CD1c-positive myeloid dendritic cell (primary cell): ENCODE data around the gene TGFBR3.

Experiments
- DNase-seq: peaks from one replicate; pipeline ENCODE4 v3.0.0-alpha.2; 2016; ENCODE audit errors: extremely low spot score

TGFBR3 gene

GRCh38 chr1:91827459-91828321 is 58.3 kb downstream of the TGFBR3 start:
- no peak for DNase-seq

DNA sequence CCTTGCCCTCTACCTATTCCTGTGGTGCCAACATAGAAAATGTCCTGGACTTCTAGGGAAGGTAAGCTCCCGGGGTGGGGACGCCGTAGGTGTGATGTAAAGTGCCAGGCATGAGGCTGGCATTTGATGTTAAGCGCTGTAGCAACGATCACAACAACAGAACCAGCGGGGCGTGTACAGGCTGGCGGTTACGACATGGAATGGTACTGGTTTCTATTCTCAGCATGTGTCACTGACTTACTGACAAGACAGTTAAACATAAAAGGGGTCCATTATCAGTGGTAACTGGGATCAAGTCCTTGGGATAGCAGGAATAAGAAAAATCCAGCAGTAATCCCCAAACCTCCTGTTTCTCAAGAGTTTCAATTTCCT is 58.9 kb downstream of the TGFBR3 start:
- DNase-seq: no peak

DNA sequence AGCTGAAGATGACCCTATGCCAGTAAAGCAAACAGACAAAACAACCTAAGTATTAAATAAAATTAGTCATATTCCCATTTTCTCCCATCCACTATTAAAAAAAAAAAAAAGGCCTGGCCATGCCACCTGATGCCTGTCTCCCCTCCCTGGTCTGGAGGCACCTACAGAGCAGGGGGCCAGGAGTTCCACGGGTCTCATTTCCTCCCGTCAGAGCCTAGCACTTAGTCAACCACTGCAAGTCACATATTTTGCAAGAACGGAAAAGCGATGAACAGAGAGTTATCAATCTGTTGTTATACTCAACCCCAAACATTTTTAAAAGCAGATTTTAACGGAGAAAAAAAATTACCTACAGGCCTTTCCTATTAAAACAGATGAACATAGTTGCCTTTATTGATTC is 59.3 kb downstream of the TGFBR3 start:
- DNase-seq: no peak

- DNase-seq: no peak
Observed at GRCh38 chr1:91826248-91826647, 59.7 kb downstream of the TGFBR3 start.

DNA sequence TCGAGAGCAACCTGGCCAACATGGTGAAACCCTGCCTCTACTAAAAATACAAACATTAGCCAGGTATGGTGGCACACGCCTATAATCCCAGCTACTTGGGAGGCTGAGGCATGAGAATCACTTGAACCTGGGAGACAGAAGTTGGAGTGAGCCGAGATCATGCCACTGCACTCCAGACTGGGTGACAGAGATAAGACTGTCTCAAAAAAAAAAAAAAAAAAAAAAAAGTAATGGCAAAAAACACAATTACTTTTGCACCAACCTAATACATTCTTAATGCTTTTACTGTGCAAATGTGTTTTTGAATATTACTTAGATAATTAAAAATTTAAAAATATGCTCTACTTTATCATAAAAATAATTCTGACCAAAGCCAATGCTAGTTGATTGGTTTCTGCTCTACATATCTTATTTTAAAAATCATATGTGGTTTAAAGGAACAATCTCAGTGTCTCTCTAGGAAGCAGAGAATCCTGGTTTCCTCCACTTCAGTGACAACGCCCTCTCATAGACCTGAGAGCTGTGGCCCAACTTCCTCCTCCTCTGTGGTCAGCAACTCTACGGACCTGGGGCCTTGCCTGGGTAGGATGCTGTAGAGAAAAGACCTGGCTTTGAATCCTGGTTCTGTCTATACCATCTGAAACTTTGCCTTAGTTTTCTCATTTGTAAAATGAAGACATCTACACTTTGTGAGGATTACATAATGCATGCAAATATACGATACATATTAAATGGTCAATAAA is 64.7 kb downstream of the TGFBR3 start:
- DNase-seq: no peak

GRCh38 chr1:91819038-91819788 is 66.7 kb downstream of the TGFBR3 start:
- no peak for DNase-seq

DNA sequence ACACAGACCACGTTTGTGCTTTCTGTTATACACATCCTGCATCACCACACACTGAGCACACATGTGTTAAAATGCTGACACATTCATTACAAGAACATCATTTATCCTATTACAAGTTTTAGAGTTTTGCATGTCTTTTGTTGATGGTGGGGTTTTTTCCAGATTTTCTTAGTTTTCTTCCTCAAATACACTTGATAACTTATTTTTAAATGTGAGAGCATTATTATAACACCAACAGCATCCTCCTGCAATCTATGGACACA is 67.3 kb downstream of the TGFBR3 start:
- DNase-seq: no peak

GRCh38 chr1:91817211-91817905 is 68.6 kb downstream of the TGFBR3 start:
- no peak for DNase-seq

- DNase-seq: no peak
Observed at GRCh38 chr1:91816031-91816430, 69.9 kb downstream of the TGFBR3 start.

DNA sequence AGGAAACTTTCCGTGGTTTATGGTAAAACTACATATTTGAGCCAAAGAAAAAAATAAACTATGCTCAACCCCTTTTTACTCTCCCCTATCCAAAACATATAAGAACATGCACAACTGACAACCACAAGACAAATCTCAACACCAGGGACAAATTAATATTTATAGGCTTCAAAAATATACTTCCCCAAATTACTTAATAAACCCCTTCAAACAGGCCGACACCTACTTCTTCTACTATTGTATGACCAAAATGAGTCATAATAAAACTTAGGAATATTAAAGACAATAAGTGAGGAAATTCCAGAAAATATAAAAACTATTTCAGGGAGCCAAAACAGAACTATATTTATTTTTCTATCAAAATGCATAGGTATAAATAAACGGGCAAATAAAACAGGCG is 71.5 kb downstream of the TGFBR3 start:
- DNase-seq: no peak

DNA sequence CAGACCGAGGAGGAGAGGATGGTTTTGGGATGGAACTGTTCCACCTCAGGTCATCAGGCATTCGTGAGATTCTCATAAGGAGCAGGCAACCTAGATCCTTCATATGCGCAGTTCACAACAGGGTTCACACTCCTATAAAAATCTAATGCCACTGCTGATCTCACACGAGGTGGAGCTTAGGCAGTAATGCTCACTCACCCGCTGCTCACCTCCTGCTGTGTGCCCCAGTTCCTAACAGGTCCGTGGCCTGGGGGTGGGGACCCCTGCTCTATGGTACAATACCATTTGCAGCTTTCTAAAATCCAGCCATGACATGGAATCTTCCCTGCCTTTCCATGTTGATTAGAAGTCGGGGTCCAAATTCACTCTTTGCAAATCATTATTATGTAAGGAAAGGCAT is 72.1 kb downstream of the TGFBR3 start:
- no peak for DNase-seq

DNA sequence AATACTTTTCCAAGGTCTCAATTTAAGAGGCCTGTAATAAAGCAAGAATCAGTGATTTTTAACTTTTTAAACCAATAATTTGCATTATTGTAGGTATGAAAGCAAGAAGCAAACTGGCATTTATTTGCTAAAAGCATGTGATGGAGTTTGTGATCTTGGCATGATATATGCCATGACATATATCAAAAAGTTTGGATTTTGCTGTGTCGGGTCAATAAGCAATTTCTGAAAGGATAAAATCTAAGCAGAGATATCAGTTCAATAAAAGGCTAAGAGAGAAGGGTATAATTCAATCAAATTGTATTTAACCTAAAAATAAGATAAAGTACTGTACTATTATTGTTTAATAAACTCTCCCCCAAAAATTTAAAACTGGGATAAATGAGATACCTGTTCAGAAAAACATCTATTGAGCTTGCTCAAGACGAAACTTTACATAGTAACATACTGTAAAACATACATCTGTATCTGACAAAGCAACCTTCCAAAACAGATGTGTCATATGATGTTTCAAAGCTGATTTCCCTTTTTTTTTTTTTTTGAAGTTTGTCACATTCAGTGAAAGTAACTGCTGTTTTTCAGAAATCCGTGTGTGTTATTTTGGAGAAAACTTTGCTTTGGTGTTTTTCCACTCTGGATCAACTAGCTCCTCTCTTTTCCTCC is 74.5 kb downstream of the TGFBR3 start:
- no peak for DNase-seq

DNA sequence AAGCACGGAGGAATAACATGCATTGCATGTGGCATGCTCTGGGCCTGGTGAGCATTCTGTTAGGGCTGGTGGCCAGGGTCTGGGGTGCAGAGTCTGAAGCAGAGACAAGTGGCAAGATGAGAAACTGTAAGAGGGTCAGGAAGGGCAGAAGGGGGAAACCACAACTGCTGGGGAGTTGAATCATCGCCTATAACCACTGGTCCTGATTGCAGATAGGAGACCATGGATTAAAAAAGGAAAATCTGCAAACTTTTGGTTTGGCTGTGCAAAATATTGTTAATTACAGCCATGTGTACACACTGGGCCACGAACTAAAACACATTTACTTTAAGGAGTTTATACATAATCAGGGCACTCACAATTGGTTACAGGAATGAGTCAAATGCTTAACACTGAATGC is 76.6 kb downstream of the TGFBR3 start:
- DNase-seq: no peak

DNA sequence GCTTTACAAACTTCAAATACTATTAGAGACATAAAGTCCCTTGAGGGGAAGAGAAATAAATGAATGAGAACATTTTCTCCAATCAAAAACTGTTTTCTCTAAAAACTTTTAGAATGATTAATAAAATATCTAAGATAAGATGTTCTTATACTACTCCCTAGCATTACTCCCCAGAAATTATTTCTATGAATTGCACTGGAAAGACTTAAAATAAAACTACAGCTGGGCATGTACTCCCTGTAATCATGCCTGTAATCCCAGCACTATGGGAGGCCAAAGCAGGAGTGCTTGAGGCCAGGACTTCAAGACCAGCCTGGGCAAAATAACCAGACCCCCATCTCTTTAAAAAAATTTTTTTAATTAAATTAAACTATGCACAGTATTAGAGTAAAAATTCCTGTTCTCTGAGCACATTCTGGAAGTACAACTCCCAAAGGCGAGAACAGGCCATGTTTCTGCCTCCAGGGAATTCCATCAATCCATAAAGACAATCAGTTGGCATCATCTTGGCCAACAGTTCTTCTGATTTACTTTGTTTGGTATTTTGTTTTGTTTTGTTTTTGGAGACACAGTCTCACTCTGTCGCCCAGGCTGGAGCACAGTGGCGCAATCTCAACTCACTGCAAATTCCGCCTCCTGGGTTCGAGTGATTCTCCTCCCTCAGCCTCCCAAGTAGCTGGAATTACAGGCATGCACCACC is 77.9 kb downstream of the TGFBR3 start:
- DNase-seq: no peak

DNA sequence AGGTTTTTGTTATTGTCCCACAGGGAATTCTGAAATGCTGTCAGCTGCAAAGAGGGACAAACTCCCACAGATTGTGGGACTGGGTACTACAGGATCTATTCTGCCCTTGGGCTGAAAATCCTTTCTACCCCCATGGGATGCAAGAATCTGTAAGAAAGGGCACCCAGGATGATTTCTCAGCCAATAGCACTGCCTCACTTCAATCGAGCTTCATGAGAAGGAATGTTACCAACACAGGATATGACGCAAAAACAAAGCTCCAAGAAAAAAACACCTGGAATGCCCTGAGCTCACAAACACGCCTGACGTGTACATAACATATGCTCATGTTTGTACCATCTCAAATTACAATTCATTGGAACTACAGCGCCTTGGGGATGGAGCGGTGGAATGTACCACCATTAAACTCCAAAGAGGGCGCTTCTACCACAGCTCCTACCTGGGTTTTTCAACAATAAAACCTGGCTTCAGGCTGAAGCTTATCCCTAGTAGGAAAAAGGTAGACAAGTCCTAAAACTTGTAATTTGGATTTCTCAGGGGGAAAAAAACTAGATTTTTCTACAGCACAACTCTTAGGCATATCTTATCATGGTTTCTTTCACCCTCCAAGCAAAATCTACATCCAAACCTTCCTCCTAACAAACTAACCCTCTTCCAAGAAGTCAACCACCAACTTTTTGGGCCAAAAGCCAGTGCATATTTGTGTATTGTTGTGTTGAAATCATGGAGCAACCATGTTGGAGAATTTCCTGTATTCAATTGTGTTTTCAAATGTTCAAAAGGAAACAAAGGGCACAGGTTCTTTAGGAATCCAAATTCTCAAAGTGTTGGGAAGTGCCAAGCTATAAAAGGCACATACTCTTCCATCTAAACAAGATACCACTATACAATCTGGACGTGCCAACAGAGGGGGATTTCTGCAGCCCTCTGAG is 78.9 kb downstream of the TGFBR3 start:
- no peak for DNase-seq

GRCh38 chr1:91806181-91806768 is 79.7 kb downstream of the TGFBR3 start:
- DNase-seq: no peak

DNA sequence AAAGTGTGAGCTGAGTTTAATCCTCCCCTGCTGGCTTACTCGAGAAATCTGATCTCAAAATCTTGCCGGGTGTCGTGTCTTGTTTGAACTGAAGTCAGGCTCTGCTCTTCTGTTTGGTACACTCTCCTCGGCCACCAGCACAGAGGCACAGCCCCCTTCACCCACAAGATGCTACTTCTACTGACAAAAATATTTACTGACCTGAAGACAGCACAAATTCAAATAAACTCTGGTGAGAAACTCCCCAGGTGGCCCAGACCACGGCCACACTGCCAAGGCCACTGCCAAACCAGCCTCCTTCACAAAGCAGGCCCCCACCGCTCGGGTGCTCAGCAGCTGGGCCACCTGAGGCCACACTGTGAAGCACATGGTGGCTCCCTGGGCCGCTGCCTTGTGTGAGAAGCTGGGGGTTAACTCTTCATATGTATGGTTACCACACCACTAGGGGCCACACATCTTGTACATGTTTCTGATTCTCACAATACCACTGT is 80.6 kb downstream of the TGFBR3 start:
- no peak for DNase-seq

DNA sequence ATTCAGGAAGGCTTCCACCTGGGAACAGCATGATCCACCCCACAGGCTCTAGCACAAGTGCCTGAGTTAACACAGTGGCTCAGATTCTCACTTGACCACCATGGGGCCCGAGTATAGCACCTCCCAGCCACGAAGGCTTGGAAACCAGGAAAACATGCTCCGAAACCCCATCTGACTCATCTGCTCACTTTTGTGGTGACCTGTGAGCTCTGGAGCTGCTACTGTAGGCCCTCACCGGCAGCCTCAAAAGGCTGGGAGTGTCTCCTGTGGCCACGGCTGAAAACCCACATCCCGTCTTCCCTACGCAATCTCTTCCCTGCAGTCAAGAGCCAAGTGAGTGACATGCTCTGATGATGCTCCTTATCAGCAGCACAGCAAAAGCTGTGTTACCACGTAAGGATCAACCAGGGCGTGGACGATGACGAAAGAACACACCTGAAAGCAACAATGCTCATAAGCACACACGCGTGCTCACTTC is 81.4 kb downstream of the TGFBR3 start:
- peak; percentile 14 for DNase-seq

- peak; percentile 53 for DNase-seq
Observed at GRCh38 chr1:91803847-91804545, 82.0 kb downstream of the TGFBR3 start.
